Measurements from ENCODE around the gene CRYGB.

The CRYGB gene, protein sequence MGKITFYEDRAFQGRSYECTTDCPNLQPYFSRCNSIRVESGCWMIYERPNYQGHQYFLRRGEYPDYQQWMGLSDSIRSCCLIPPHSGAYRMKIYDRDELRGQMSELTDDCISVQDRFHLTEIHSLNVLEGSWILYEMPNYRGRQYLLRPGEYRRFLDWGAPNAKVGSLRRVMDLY

DNA sequence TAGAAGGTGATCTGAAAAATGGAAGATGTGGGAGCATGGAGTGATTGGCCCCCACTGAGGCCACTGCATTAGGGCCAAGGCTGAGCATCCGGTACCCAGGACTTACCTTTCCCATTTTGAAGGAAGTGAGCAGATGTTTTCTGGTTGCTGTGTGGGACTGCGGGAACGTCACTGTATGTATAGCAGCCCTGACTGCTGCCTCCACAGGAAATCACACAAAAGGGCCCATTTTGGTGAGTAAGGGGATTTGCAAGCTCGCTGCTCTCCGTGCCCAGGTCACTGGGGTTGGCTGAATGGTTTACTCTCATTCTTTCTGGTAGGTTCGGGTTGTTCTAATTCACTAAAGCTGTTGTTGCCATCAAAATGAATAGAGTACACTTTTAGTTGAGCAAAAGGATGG lies at the start of gene CRYGB:
Gene CRYGB (minus strand): TSS at position 153 of the 400 bp plus-strand sequence. CDS start 38 bp downstream, at position 115.
- no peak for DNase-seq (ENCODE audit: low read depth in 2 of 2)
- TF ChIP-seq, protein P1, sequence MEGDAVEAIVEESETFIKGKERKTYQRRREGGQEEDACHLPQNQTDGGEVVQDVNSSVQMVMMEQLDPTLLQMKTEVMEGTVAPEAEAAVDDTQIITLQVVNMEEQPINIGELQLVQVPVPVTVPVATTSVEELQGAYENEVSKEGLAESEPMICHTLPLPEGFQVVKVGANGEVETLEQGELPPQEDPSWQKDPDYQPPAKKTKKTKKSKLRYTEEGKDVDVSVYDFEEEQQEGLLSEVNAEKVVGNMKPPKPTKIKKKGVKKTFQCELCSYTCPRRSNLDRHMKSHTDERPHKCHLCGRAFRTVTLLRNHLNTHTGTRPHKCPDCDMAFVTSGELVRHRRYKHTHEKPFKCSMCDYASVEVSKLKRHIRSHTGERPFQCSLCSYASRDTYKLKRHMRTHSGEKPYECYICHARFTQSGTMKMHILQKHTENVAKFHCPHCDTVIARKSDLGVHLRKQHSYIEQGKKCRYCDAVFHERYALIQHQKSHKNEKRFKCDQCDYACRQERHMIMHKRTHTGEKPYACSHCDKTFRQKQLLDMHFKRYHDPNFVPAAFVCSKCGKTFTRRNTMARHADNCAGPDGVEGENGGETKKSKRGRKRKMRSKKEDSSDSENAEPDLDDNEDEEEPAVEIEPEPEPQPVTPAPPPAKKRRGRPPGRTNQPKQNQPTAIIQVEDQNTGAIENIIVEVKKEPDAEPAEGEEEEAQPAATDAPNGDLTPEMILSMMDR (IDR thresholded peaks at IDR 0.05; ENCODE audit: low read depth, low read length): no peak
- H3K4me3 ChIP-seq (replicated peaks in 1 of 2; ENCODE audit: low read depth in 2 of 2, low read length in 2 of 2): no peak within 1 kb of the TSS

DNA sequence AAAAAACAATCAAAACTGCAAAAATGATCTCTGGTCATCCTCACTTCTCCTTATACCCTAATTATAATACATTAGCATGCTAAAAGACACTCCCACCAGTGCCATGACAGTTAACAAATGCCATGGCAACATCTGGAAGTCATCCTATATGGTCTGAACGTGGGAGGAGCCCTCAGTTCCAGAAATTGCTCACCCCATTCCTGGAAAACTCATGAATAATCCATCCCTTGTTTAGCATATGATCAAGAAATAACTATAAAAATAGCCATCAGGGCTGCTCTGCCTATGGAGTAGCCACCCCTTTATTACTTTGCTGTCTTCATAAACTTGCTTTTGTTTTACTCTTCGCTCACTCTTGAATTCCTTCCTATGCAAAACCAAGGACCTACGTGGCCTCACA lies 49.6 kb upstream of the CRYGB start:
- TF ChIP-seq, protein P1 (IDR thresholded peaks at IDR 0.05; ENCODE audit: low read depth, low read length): no peak
- peak in 1 of 2 donors; percentile 6 for DNase-seq (ENCODE audit: low read depth in 2 of 2)
- H3K4me3 ChIP-seq (replicated peaks in 1 of 2; ENCODE audit: low read depth in 2 of 2, low read length in 2 of 2): no peak overlapping the region

DNA sequence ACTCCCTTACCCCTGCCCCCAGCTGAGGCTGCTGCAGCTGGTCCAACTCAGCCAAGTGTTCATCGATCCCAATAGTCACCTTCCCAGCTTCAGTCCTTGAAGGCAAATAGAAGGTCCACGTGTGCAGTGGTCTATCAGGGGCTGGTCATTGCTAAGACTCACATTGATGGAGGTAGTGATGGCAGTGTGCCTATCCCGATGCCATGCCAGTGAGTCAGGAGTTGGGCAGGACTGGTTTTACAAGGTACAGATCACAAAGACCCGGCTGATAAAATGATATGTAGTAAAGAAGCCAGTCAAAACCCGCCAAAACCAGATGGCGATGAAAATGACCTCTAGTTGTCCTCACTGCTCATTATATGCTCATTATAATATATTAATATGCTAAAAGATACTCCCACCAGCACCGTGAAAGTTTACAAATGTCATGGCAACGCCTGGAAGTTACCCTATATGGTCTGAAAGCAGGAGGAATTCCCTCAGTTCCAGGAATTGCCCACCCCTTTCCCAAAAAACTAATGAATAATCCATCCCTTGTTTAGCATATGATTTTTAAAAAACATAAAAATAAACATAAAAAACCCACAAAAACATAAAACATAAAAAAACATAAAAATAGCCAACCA lies 46.8 kb upstream of the CRYGB start:
- H3K4me3 ChIP-seq (replicated peaks in 1 of 2; ENCODE audit: low read depth in 2 of 2, low read length in 2 of 2): no peak overlapping the region
- no peak for DNase-seq (ENCODE audit: low read depth in 2 of 2)
- TF ChIP-seq, protein P1 (IDR thresholded peaks at IDR 0.05; ENCODE audit: low read depth, low read length): no peak

DNA sequence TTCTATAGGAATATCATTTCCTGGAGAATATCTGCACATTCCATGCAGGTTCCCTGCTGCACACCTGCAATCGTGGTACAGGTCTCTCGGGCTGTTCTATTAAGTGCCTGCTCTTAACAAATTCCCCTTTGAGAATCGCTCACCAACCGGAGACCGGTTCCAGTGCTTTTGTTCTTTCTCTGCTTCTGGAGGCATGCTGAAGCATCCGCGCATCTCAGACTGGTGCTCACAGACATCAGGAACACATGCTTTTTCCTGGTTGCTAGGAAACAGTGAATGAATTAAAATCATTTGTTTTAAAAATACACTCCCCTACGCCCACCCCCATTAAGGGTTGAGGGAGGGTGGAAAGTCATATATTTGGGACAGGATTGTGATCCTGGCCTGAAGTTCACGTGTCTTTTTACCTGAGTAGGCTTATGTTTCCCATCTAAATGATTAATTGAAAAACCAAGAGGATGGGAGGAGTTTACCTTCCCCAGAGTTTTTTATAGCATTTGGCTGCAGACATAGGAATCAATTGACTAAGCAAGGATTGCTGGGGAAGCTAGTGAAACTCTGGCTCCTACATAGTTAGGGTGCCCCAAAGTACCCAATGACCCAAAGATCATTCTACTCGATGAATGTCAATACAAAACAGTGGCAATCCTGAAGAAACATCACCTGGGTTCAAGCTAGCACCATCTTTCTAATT lies 44.0 kb upstream of the CRYGB start, which contains the start of gene C2orf80:
Gene C2orf80 (minus strand): TSS at position 221 of the 694 bp plus-strand sequence. CDS start 3,044 bp downstream, outside the sequence.
- TF ChIP-seq, protein P1 (IDR thresholded peaks at IDR 0.05; ENCODE audit: low read depth, low read length): no peak
- H3K4me3 ChIP-seq (replicated peaks in 1 of 2; ENCODE audit: low read depth in 2 of 2, low read length in 2 of 2): no peak within 1 kb of the TSS
- no peak for DNase-seq (ENCODE audit: low read depth in 2 of 2)

DNA sequence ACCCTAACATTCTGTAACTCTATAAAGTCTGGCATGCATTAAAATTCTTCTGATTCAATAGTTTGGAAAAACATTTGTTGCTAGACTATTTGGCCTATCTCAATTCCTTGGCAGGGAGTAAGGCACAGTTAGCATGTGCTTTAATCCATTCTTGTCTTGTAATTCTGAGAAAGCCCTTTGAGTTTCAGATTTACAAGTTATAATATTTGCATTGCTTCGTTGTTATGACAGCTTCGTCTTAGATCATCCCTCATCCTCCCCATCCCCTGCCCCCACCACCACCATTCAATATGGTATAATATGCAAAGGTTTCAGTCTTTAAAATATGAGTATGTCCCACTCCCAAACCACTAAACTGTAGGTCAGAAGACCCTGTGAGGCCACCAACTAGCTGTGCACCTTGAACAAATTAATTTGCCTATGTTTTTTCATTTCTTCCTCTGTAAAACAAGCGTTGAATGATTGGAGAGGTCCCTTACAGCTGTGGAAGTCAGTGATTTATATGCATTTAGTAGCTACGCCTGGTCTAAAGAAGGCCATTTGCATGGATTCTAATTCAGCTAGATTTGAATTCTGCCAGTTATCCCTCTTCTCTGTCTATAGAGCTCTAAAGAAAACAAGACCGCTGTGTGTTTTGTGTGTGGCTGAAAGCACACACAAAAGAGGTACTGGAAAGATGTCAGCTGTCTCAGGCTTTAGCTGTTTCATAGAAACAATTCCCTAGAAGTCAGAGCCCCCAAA lies 43.3 kb upstream of the CRYGB start:
- TF ChIP-seq, protein P1 (IDR thresholded peaks at IDR 0.05; ENCODE audit: low read depth, low read length): no peak
- no peak for DNase-seq (ENCODE audit: low read depth in 2 of 2)
- H3K4me3 ChIP-seq (replicated peaks in 1 of 2; ENCODE audit: low read depth in 2 of 2, low read length in 2 of 2): no peak overlapping the region

DNA sequence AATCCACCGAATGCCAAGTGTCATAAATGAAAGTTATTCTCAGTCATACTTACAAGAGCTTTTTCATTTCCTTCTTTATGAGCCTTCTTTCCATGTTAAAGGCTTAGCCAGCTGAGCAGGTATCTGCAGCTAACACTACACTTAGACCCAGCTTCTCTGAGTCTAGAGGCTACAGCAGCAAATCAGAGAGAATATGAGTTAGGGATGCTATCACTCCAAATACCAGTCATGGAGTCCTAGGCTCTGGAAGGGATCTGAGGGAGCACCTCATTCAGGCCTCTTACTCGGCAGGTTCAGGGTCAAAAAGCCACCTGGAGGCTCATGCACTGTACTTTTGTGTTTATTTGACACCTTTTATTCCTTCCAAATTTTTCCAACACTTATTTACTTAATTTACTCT lies 40.9 kb upstream of the CRYGB start:
- no peak for DNase-seq (ENCODE audit: low read depth in 2 of 2)
- TF ChIP-seq, protein P1 (IDR thresholded peaks at IDR 0.05; ENCODE audit: low read depth, low read length): no peak
- H3K4me3 ChIP-seq (replicated peaks in 1 of 2; ENCODE audit: low read depth in 2 of 2, low read length in 2 of 2): no peak overlapping the region
